Measurements from ENCODE around the gene TAOK2.
"Not testable (repeated sequence)": the region's sequence is repeated elsewhere in the genome, so short reads cannot be mapped to it uniquely, and the experiment has no call there.

The TAOK2 gene

GRCh38 chr16:30026449-30026848, 52.8 kb downstream of the TAOK2 start:
- no peak for FAIRE-seq

GRCh38 chr16:30027588-30028437, 54.1 kb downstream of the TAOK2 start:
- no peak for FAIRE-seq

GRCh38 chr16:30028438-30029076, 54.9 kb downstream of the TAOK2 start:
- no peak for FAIRE-seq

- FAIRE-seq = no peak
Observed at GRCh38 chr16:30030011-30030685, 56.5 kb downstream of the TAOK2 start.

GRCh38 chr16:30030841-30031413, 57.3 kb downstream of the TAOK2 start, which contains the start of gene TLCD3B:
Gene TLCD3B, minus strand, starts transcription at chr16:30031271. Its CDS starts 744 bp downstream, at chr16:30030527.
- no peak for FAIRE-seq

- FAIRE-seq = no peak
Observed at GRCh38 chr16:30031477-30031918, 57.8 kb downstream of the TAOK2 start.

- no peak for FAIRE-seq
Observed at GRCh38 chr16:30032083-30032819, 58.6 kb downstream of the TAOK2 start.

- FAIRE-seq = no peak
Observed at GRCh38 chr16:30033270-30033669, 59.6 kb downstream of the TAOK2 start.

GRCh38 chr16:30040221-30040620, 66.6 kb downstream of the TAOK2 start:
- no peak for FAIRE-seq

- not testable (repeated sequence) for FAIRE-seq
Observed at GRCh38 chr16:30040690-30041089, 67.0 kb downstream of the TAOK2 start.

- FAIRE-seq = peak; percentile 58
Observed at GRCh38 chr16:30041841-30042240, 68.2 kb downstream of the TAOK2 start.

Data from islet of Langerhans (tissue), 1 donor.